ENCODE measurements around the gene EXO1. TPM values are rescaled to one million over a fixed set of nuclear protein-coding genes. Genes with fewer than 3 reads are reported as not detected.

EXO1 gene
- total and polyA plus RNA-seq, 2 donors (not counting 1 experiment from before 2014, with no cell fraction given): 0.73 to 1.2 TPM

DNA sequence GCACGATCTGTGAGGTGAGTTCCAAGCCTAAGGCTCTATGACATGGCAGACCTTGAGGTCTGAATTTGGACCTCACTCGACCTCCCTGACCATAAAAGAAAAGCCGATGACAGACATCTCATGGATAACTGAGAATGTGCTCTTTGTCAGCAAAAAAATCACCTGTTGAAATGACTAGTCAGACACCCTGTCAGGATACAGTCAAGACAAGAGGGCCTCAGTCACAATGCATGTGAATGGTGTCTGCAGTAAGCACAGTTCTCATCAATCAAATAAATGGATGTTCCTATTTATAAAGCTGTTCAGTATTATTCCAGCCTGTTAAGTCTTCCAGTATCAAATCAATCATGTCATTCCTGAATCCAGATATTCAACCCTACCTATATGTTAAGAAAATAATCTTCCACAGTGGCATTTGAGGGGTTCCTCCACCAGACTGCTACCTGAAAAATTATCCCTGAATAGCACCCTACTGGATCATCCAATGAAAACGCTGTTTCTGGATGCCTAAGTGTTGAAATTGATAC lies 28.6 kb upstream of the EXO1 start:
- H3K27me3 ChIP-seq (replicated peaks in 1 of 4; ENCODE audit: control extremely low read depth in 1 of 4, control insufficient read depth in 3 of 4, insufficient read depth in 4 of 4, low read length in 3 of 4): no peaks in the 10 kb centered on the region
- Mint-ChIP-seq H3K27me3 (peaks cover 10% of the 10 kb centered on the region), H3K4me1 (peaks cover 10% of the 10 kb centered on the region), H3K9me3 (ENCODE audit: insufficient read depth) (no peaks in the 10 kb centered on the region), H3K27ac (no peak overlapping the region), H3K4me3 (no peak overlapping the region)
- H3K4me2 ChIP-seq (replicated peaks; ENCODE audit: low read depth, low read length, poor library complexity, severe bottlenecking): no peak overlapping the region
- H3K4me1 ChIP-seq (ENCODE audit: control insufficient read depth in 2 of 2, insufficient read depth in 2 of 2, low read length in 2 of 2): peaks cover 7 to 11% of the 10 kb centered on the region in 2 donors
- intact Hi-C loops (cut with micrococcal nuclease): no loop called here
- no peak overlapping the region for H2AFZ ChIP-seq (ENCODE audit: insufficient read depth, low read depth, low read length, poor library complexity, severe bottlenecking)
- H3K79me2 ChIP-seq (ENCODE audit: control insufficient read depth, insufficient read depth, low read length): no peaks in the 10 kb centered on the region
- CTCF ChIA-PET: no interaction called here
- no peak for DNase-seq
- H3K9ac ChIP-seq (ENCODE audit: low read length): no peak overlapping the region
- H4K20me1 ChIP-seq (ENCODE audit: control insufficient read depth, insufficient read depth, low read length, poor library complexity, severe bottlenecking): no peaks in the 10 kb centered on the region
- H3K9me3 ChIP-seq (ENCODE audit: control extremely low read depth in 1 of 3, control insufficient read depth in 2 of 3, insufficient read depth in 1 of 3, low read length in 2 of 3): no peaks in the 10 kb centered on the region
- H3K27ac ChIP-seq (ENCODE audit: low read length in 2 of 2): no peak overlapping the region
- WGBS (ENCODE audit: insufficient coverage): 96% methylated on average over 3 of the region's 4 CpGs
- no peak for ATAC-seq (ENCODE audit: low read depth)
- no peak overlapping the region for H3K4me3 ChIP-seq (ENCODE audit: control extremely low read depth in 1 of 5, extremely low read depth in 1 of 5, insufficient read depth in 1 of 5, low read depth in 2 of 5, low read length in 4 of 5)
- no peak for TF ChIP-seq EZH2 (IDR thresholded peaks at IDR 0.05; ENCODE audit: borderline replicate concordance, insufficient read depth, low read depth, low read length, poor library complexity, severe bottlenecking)
- TF ChIP-seq, protein P1, sequence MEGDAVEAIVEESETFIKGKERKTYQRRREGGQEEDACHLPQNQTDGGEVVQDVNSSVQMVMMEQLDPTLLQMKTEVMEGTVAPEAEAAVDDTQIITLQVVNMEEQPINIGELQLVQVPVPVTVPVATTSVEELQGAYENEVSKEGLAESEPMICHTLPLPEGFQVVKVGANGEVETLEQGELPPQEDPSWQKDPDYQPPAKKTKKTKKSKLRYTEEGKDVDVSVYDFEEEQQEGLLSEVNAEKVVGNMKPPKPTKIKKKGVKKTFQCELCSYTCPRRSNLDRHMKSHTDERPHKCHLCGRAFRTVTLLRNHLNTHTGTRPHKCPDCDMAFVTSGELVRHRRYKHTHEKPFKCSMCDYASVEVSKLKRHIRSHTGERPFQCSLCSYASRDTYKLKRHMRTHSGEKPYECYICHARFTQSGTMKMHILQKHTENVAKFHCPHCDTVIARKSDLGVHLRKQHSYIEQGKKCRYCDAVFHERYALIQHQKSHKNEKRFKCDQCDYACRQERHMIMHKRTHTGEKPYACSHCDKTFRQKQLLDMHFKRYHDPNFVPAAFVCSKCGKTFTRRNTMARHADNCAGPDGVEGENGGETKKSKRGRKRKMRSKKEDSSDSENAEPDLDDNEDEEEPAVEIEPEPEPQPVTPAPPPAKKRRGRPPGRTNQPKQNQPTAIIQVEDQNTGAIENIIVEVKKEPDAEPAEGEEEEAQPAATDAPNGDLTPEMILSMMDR (IDR thresholded peaks at IDR 0.05): no peak
- POLR2A ChIA-PET: no interaction called here
- H3K36me3 ChIP-seq (replicated peaks in 1 of 2; ENCODE audit: control extremely low read depth in 1 of 2, control insufficient read depth in 1 of 2, extremely low read depth in 1 of 2, insufficient read depth in 2 of 2, low read length in 1 of 2): no peaks in the 10 kb centered on the region

GRCh38 chr1:241821363-241821762 lies 26.6 kb upstream of the EXO1 start:
- intact Hi-C loops (cut with micrococcal nuclease): no loop called here
- Mint-ChIP-seq H3K27ac (no peak overlapping the region), H3K4me1 (peaks cover 10% of the 10 kb centered on the region), H3K9me3 (ENCODE audit: insufficient read depth) (no peaks in the 10 kb centered on the region), H3K27me3 (peaks cover 6% of the 10 kb centered on the region), H3K4me3 (no peak overlapping the region)
- Histone ChIP-seq H3K4me3 (ENCODE audit: control extremely low read depth in 1 of 5, extremely low read depth in 1 of 5, insufficient read depth in 1 of 5, low read depth in 2 of 5, low read length in 4 of 5) (no peak overlapping the region), H3K9ac (ENCODE audit: low read length) (no peak overlapping the region), H4K20me1 (ENCODE audit: control insufficient read depth, insufficient read depth, low read length, poor library complexity, severe bottlenecking) (no peaks in the 10 kb centered on the region), H3K79me2 (ENCODE audit: control insufficient read depth, insufficient read depth, low read length) (no peaks in the 10 kb centered on the region), H3K27me3 (replicated peaks in 1 of 4; ENCODE audit: control extremely low read depth in 1 of 4, control insufficient read depth in 3 of 4, insufficient read depth in 4 of 4, low read length in 3 of 4) (no peaks in the 10 kb centered on the region), H3K9me3 (ENCODE audit: control extremely low read depth in 1 of 3, control insufficient read depth in 2 of 3, insufficient read depth in 1 of 3, low read length in 2 of 3) (no peaks in the 10 kb centered on the region), H2AFZ (ENCODE audit: insufficient read depth, low read depth, low read length, poor library complexity, severe bottlenecking) (no peak overlapping the region), H3K4me2 (replicated peaks; ENCODE audit: low read depth, low read length, poor library complexity, severe bottlenecking) (no peak overlapping the region), H3K36me3 (replicated peaks in 1 of 2; ENCODE audit: control extremely low read depth in 1 of 2, control insufficient read depth in 1 of 2, extremely low read depth in 1 of 2, insufficient read depth in 2 of 2, low read length in 1 of 2) (no peaks in the 10 kb centered on the region), H3K4me1 (ENCODE audit: control insufficient read depth in 2 of 2, insufficient read depth in 2 of 2, low read length in 2 of 2) (peaks cover 7 to 11% of the 10 kb centered on the region in 2 donors), H3K27ac (ENCODE audit: low read length in 2 of 2) (no peak overlapping the region)
- no peak for DNase-seq
- ATAC-seq (ENCODE audit: low read depth): no peak
- TF ChIP-seq EZH2 (IDR thresholded peaks at IDR 0.05; ENCODE audit: borderline replicate concordance, insufficient read depth, low read depth, low read length, poor library complexity, severe bottlenecking): no peak
- TF ChIP-seq, protein P1 (IDR thresholded peaks at IDR 0.05): no peak
- POLR2A ChIA-PET: no interaction called here
- CTCF ChIA-PET: interaction anchor here (0.7 kb wide), 1 partner anchor 10 kb away, joined by 3 read pairs; no protein-coding TSS in a partner anchor
- WGBS (ENCODE audit: insufficient coverage): no CpG with 5 or more reads among the region's 4 CpGs

All from B cell (primary cell).